ENCODE results near the gene MELTF. TPM values are rescaled to one million over a fixed set of nuclear protein-coding genes. Genes with fewer than 3 reads are reported as not detected.

Gene MELTF
- total and polyA plus RNA-seq, 9 of the 15 experiments (the other 6 are each of a cell fraction or from before 2014, with no cell fraction given) = 0.35 to 10.5 (median 4.5) TPM

DNA sequence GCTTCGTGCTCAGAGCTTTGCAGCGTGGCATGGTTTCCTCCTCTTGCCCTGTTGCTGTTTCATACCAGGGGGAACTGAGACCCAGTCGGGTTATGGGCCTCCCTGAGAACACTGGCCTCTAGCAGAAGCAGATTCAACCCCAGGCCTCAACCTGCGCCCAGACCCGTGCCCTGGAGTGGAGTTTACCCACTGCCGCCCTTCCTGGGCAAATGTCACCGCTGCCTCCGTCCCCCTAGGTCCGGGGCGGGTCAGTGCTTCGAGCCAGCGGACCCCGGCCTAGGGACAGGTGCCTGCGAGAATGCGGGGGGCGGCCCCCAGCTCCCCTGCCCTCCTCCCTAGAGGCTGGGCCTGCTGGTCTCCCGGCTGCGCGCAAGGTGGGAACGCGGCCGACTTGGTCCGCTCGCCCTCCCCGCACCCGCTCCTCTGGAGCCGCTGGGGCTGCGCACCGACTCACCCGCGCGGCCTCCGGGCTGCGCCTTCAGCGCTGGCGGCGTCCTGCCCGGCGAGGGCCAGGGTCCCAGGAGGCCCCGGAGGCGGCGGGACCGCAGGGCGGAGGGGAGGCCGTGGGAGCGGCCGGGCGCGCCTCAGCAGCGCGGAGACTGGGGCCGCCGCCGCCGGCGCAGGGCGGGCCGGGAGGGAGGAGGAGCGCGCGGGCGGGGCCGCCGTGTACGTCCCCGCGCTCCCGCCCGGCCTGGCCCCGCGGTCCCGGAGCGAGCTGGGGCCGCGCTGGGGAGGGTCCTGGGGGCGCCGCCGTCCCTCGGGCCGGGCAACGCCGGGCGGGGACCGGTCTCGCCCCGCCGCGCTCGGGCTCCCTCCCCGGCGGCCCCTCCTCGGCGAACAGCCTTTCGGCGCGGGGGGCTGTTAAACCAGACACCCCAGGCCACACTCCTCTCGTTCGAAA lies 61.1 kb downstream of the MELTF start, which contains the start of gene PIGZ (continued):
- no peak for TF ChIP-seq CBFA2T3 (IDR thresholded peaks at IDR 0.05)
- peak; percentile 90 for TF ChIP-seq FOXP1 (CRISPR knock-in tag; IDR thresholded peaks at IDR 0.05)
- 0 out of 2 replicates have a peak, but pooled peaks have one; percentile 29 for TF ChIP-seq NR2C2 (CRISPR knock-in tag; IDR thresholded peaks at IDR 0.05)
- TF ChIP-seq NR2C2 (tag; IDR thresholded peaks at IDR 0.05) = no peak
- no peak for TF ChIP-seq CREBBP (IDR thresholded peaks at IDR 0.05; ENCODE audit: low read depth, low read length)
- no peak for TF ChIP-seq ZNF778 (CRISPR knock-in tag; IDR thresholded peaks at IDR 0.05)
- no peak for TF ChIP-seq XRCC5 (IDR thresholded peaks at IDR 0.05; ENCODE audit: low read depth, low read length)
- TF ChIP-seq, protein P1, sequence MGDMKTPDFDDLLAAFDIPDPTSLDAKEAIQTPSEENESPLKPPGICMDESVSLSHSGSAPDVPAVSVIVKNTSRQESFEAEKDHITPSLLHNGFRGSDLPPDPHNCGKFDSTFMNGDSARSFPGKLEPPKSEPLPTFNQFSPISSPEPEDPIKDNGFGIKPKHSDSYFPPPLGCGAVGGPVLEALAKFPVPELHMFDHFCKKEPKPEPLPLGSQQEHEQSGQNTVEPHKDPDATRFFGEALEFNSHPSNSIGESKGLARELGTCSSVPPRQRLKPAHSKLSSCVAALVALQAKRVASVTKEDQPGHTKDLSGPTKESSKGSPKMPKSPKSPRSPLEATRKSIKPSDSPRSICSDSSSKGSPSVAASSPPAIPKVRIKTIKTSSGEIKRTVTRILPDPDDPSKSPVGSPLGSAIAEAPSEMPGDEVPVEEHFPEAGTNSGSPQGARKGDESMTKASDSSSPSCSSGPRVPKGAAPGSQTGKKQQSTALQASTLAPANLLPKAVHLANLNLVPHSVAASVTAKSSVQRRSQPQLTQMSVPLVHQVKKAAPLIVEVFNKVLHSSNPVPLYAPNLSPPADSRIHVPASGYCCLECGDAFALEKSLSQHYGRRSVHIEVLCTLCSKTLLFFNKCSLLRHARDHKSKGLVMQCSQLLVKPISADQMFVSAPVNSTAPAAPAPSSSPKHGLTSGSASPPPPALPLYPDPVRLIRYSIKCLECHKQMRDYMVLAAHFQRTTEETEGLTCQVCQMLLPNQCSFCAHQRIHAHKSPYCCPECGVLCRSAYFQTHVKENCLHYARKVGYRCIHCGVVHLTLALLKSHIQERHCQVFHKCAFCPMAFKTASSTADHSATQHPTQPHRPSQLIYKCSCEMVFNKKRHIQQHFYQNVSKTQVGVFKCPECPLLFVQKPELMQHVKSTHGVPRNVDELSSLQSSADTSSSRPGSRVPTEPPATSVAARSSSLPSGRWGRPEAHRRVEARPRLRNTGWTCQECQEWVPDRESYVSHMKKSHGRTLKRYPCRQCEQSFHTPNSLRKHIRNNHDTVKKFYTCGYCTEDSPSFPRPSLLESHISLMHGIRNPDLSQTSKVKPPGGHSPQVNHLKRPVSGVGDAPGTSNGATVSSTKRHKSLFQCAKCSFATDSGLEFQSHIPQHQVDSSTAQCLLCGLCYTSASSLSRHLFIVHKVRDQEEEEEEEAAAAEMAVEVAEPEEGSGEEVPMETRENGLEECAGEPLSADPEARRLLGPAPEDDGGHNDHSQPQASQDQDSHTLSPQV (IDR thresholded peaks at IDR 0.05) = no peak
- TF ChIP-seq HNRNPK (IDR thresholded peaks at IDR 0.05; ENCODE audit: low read depth, low read length, poor library complexity, severe bottlenecking) = no peak
- no peak for TF ChIP-seq PTRF (tag; IDR thresholded peaks at IDR 0.05)
- TF ChIP-seq E2F3 (CRISPR knock-in tag; IDR thresholded peaks at IDR 0.05) = no peak
- TF ChIP-seq, protein P2, sequence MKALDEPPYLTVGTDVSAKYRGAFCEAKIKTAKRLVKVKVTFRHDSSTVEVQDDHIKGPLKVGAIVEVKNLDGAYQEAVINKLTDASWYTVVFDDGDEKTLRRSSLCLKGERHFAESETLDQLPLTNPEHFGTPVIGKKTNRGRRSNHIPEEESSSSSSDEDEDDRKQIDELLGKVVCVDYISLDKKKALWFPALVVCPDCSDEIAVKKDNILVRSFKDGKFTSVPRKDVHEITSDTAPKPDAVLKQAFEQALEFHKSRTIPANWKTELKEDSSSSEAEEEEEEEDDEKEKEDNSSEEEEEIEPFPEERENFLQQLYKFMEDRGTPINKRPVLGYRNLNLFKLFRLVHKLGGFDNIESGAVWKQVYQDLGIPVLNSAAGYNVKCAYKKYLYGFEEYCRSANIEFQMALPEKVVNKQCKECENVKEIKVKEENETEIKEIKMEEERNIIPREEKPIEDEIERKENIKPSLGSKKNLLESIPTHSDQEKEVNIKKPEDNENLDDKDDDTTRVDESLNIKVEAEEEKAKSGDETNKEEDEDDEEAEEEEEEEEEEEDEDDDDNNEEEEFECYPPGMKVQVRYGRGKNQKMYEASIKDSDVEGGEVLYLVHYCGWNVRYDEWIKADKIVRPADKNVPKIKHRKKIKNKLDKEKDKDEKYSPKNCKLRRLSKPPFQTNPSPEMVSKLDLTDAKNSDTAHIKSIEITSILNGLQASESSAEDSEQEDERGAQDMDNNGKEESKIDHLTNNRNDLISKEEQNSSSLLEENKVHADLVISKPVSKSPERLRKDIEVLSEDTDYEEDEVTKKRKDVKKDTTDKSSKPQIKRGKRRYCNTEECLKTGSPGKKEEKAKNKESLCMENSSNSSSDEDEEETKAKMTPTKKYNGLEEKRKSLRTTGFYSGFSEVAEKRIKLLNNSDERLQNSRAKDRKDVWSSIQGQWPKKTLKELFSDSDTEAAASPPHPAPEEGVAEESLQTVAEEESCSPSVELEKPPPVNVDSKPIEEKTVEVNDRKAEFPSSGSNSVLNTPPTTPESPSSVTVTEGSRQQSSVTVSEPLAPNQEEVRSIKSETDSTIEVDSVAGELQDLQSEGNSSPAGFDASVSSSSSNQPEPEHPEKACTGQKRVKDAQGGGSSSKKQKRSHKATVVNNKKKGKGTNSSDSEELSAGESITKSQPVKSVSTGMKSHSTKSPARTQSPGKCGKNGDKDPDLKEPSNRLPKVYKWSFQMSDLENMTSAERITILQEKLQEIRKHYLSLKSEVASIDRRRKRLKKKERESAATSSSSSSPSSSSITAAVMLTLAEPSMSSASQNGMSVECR (CRISPR knock-in tag; IDR thresholded peaks at IDR 0.05) = peak; percentile 69; the same call in 1 of the 2 replicates
- no peak for TF ChIP-seq ELF4 (CRISPR knock-in tag; IDR thresholded peaks at IDR 0.05)
- TF ChIP-seq PRPF4 (IDR thresholded peaks at IDR 0.05; ENCODE audit: insufficient read depth, low read depth, low read length, poor library complexity, severe bottlenecking) = no peak
- no peak for TF ChIP-seq GATA2 (CRISPR knock-in tag; IDR thresholded peaks at IDR 0.05)
- TF ChIP-seq NFE2 (IDR thresholded peaks at IDR 0.05; ENCODE audit: low read depth) = no peak
- no peak for TF ChIP-seq SMARCA4 (IDR thresholded peaks at IDR 0.05)
- TF ChIP-seq RBFOX2 (IDR thresholded peaks at IDR 0.05; ENCODE audit: low read depth, low read length) = peak; percentile 9; the same call in 1 of the 2 replicates

Measured in K562 (cell line).